Kidney (tissue), 14 donors: Measurements from ENCODE around the gene MSH5. TPM values are rescaled to one million over a fixed set of nuclear protein-coding genes. Genes with fewer than 3 reads are reported as not detected.
A peak's percentile ranks its signal among the peaks of the same experiment; 100 is the strongest.

ENCODE experiments used
- DNase-seq, 5 donors: peaks; one replicate each; pipeline ENCODE4 v3.0.0-alpha.2; 2013 to 2020
- FAIRE-seq: peaks from 2 replicates; lab custom pipeline; 2012; peaks lifted over from hg19 to GRCh38; lab: Jason Lieb, UNC
- H3K27ac ChIP-seq, 2 donors: one replicate each; pipeline ENCODE4 v1.7.0; 2013; ENCODE audit warnings: low read depth in 2 of 2, low read length in 2 of 2, inconsistent platforms in 1 of 2
- H3K27me3 ChIP-seq: one replicate; pipeline ENCODE4 v1.7.1; 2013; ENCODE audit warnings: low read length, inconsistent platforms; ENCODE audit not compliant: control insufficient read depth, insufficient read depth
- H3K36me3 ChIP-seq, 3 donors: one replicate each; pipeline versions ENCODE4 v1.7.0 to v1.7.1; 2013; ENCODE audit warnings: low read length in 3 of 3, control low read depth in 1 of 3, inconsistent platforms in 1 of 3; ENCODE audit not compliant: insufficient read depth in 3 of 3, control insufficient read depth in 2 of 3
- H3K4me1 ChIP-seq, 3 donors: one replicate each; pipeline versions ENCODE4 v1.7.0 to v1.7.1; 2013; ENCODE audit warnings: low read length in 3 of 3, inconsistent platforms in 1 of 3, low read depth in 1 of 3; ENCODE audit not compliant: control insufficient read depth in 2 of 3, insufficient read depth in 2 of 3
- H3K4me3 ChIP-seq, 3 donors: one replicate each; pipeline versions ENCODE4 v1.7.0 to v1.8.1; 2013; ENCODE audit warnings: low read length in 3 of 3, control low read depth in 1 of 3, inconsistent platforms in 1 of 3
- H3K9ac ChIP-seq, 3 donors: one replicate each; pipeline versions ENCODE4 v1.7.0 to v1.7.1; 2013; ENCODE audit warnings: low read length in 3 of 3, control low read depth in 1 of 3, inconsistent platforms in 1 of 3
- H3K9me3 ChIP-seq, 3 donors: one replicate each; pipeline versions ENCODE4 v1.7.0 to v1.7.1; 2013; ENCODE audit warnings: low read length in 3 of 3, control low read depth in 1 of 3, inconsistent platforms in 1 of 3; ENCODE audit not compliant: control insufficient read depth in 2 of 3, insufficient read depth in 1 of 3
- intact Hi-C: fragments of 100-400 bp; cut with DNase I; formaldehyde crosslinking; loops from one replicate; pipeline ENCODE4 v1.11.1; 2022
- polyA plus RNA-seq: library from polyadenylated mRNA; stranded (reverse); fragments of 350-450 nt; fragmentation: Illumina TruSeq; extraction: RNeasy Lipid Tissue Mini Kit (QIAGEN cat#74804); gene quantifications from one replicate; pipeline ENCODE4 v1.2.3, GENCODE V29; 2014; ENCODE audit warnings: low read depth, low replicate concordance; ENCODE audit not compliant: insufficient read depth
- total RNA-seq: library from RNA; stranded (reverse); fragmentation: NEBNext Ultra II Directional; extraction: Animal tissue kit (Norgen Biotek cat#: 25700); gene quantifications from one replicate; pipeline ENCODE4 v1.2.1, GENCODE V29; 2021
- TF ChIP-seq, protein P1 (sequence below): IDR thresholded peaks from 3 replicates; pipeline ENCODE4 v1.5.1; 2012; ENCODE audit warnings: mild to moderate bottlenecking, moderate library complexity, borderline replicate concordance; ENCODE audit not compliant: insufficient read depth; ENCODE audit errors: extremely low read depth
- donor health status: control.
- donor health status: control.
- donor health status: control.
- donor health status: control.
- donor health status: control.
- donor health status: DM: yes; HTN: yes; CAD: no.
- donor health status: Normal renal cell carcinoma (clear cell type).

MSH5 gene
- total and polyA plus RNA-seq, 2 donors from 2014 or later: 14.4 to 23.7 TPM

DNA sequence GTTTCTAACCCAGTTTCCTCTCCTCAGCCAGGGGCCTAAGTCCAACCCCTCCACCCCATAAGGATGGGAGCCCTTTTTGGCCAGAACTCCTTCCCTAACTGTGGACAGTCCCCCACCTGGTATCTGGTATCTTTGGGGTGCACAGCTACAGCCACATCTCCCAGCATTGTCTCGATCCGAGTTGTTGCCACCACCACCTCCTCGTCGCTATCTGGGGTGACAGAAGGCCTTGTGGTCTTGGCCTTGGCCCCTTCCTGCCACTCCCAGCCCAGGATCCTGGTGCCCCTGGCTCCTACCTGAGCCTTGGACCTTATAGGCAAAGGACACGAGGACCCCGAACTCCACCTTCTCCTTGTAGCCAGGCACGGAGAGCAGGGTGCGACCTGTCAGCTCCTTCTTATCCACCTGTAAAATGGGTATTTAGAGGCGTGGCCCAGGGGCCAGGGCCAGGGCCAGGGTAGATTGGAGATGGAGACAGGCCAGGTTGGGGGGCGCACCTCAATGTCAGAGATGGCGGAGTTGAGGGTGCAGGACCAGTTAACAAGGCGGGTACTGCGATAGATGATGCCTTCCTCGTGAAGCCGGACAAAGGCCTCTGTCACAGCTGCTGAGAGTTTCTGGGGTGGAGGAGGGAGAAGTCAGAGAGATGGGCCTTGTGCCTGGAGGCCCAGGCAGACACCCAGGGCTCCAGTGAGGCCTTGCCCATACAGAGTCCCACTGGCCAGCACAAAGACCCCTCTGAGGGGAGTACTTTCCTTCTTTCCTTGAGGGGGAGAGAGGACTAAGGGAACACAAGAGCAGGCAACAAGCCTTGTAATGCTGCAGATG, 44.5 kb downstream of the MSH5 start:
- intact Hi-C loops: no loop called here
- H3K27me3 ChIP-seq: no peaks in the 10 kb centered on the region
- H3K27ac ChIP-seq: no peak overlapping the region
- H3K9me3 ChIP-seq: no peaks in the 10 kb centered on the region
- H3K9ac ChIP-seq: no peak overlapping the region
- no peak overlapping the region for H3K4me3 ChIP-seq
- no peaks in the 10 kb centered on the region for H3K4me1 ChIP-seq
- no peak for FAIRE-seq
- TF ChIP-seq, protein P1, sequence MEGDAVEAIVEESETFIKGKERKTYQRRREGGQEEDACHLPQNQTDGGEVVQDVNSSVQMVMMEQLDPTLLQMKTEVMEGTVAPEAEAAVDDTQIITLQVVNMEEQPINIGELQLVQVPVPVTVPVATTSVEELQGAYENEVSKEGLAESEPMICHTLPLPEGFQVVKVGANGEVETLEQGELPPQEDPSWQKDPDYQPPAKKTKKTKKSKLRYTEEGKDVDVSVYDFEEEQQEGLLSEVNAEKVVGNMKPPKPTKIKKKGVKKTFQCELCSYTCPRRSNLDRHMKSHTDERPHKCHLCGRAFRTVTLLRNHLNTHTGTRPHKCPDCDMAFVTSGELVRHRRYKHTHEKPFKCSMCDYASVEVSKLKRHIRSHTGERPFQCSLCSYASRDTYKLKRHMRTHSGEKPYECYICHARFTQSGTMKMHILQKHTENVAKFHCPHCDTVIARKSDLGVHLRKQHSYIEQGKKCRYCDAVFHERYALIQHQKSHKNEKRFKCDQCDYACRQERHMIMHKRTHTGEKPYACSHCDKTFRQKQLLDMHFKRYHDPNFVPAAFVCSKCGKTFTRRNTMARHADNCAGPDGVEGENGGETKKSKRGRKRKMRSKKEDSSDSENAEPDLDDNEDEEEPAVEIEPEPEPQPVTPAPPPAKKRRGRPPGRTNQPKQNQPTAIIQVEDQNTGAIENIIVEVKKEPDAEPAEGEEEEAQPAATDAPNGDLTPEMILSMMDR: no peak
- peak in 1 of 5 donors; percentile 54 for DNase-seq
- peaks cover 0 to 18% (median 18%) of the 10 kb centered on the region in 3 donors for H3K36me3 ChIP-seq

DNA sequence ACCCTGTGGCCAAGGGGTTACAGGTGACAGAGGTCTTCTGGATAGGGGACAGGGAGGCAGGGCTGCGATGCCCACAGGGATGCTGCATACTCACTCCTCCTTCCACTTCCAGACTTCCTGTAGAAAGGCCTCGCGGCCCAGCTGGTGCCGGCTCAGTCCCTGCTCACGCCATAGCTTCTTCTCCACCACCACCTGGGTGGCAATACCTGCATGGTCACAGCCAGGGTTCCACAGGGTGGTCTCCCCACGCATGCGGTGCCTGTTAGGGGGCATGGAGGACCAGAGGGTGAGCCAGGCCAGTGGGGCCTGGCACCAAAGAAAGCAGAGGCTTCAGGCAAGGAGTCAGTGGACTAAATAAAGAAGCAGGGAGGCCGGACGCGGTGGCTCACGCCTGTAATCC, 45.7 kb downstream of the MSH5 start:
- TF ChIP-seq, protein P1: no peak
- Histone ChIP-seq H3K4me3 (no peak overlapping the region), H3K9me3 (no peaks in the 10 kb centered on the region), H3K27me3 (no peaks in the 10 kb centered on the region), H3K27ac (no peak overlapping the region), H3K9ac (no peak overlapping the region), H3K4me1 (no peaks in the 10 kb centered on the region), H3K36me3 (peaks cover 0 to 18% (median 15%) of the 10 kb centered on the region in 3 donors)
- FAIRE-seq (no peak), DNase-seq (peak in 1 of 5 donors; percentile 51)
- intact Hi-C loops: no loop called here

DNA sequence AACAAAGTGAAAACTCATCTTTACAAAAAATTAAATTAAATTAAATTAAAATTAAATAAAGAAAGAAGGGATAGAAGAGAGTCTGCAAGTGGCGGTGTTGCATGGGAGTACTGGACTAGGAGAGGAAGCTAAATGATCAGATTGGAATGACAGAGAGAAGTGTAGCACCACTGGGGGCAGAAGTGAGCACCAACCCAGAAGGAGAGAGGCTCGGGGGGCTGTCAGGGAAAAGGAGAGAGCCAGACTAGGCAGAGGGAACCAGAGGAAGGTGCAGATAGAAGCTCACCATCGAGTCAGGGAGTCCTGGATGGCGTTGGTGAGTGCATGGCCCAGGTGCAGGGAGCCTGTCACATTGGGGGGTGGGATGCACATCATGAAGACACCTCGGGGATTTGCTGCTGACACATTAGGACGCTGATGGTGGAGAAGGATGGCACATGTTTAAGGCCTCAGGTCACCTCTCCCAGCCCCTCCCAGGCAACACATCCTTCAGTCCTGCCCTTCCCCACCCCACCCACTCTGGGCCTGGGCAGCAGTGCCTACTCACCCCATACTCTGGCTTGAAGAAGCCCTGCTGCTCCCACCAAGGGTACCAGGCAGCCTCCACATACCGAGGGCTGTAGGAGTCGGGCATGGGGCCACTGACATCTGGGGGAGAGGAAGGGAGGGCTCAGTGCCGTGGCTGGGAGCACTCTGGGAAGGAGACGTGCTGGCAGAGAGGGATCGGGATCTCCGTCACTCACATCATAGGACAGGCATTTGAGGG, 51.7 kb downstream of the MSH5 start:
- Histone ChIP-seq H3K9ac (no peak overlapping the region), H3K9me3 (no peaks in the 10 kb centered on the region), H3K27me3 (no peaks in the 10 kb centered on the region), H3K27ac (no peak overlapping the region), H3K4me1 (peaks cover 0 to 5% (median 0%) of the 10 kb centered on the region in 3 donors), H3K4me3 (no peak overlapping the region), H3K36me3 (no peaks in the 10 kb centered on the region)
- FAIRE-seq: no peak
- TF ChIP-seq, protein P1: peak; percentile 46
- DNase-seq: peak in 4 of 5 donors; percentile 71 to 85 (median 80)
- intact Hi-C loops: no loop called here
